ENCODE measurements around the gene TRIM69.
"Not testable (repeated sequence)": the region's sequence is repeated elsewhere in the genome, so short reads cannot be mapped to it uniquely, and the experiment has no call there.

The TRIM69 gene

DNA sequence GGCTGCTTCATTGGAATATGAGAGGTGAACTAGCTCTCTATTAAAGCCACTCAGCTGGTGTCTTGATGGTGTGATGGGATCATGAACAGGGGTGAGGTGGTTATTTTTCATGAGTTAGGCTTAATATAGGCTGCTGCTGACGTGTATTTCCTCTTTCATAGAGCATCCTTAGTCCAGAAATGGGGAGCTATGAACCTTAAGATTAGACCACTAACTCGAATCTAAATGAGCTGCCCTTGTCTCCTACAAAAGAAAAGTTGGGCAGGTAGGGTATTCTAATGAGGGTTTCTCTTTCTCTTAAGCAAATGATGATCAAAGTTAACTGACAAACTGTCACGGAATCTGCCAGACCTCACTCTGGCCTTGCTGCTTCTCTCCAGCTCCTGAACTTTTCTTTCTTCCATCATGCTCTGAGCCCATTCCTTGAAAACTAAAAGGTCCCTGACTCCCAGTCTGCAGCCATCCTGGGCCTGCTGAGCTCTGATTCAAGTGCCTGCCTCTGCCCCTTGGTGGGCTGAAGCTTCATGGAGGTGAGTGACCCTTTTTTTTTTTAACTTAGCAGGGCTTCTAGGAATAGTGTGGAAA is at the start of gene TRIM69:
Gene TRIM69, plus strand, starts transcription at position 348 of the 585 bp plus-strand sequence. Its CDS starts 177 bp downstream, at position 525.
- no peak for DNase-seq (ENCODE audit: low read depth, low spot score)

GRCh38 chr15:44689318-44689717 is 47.0 kb upstream of the TRIM69 start:
- not testable (repeated sequence) for DNase-seq (ENCODE audit: low read depth, low spot score)

- DNase-seq (ENCODE audit: low read depth, low spot score), result not testable (repeated sequence)
These were observed 46.1 kb upstream of the TRIM69 start for GRCh38 chr15:44690245-44690644.

GRCh38 chr15:44692659-44693058 is 43.7 kb upstream of the TRIM69 start:
- DNase-seq (ENCODE audit: low read depth, low spot score), result no peak

DNA sequence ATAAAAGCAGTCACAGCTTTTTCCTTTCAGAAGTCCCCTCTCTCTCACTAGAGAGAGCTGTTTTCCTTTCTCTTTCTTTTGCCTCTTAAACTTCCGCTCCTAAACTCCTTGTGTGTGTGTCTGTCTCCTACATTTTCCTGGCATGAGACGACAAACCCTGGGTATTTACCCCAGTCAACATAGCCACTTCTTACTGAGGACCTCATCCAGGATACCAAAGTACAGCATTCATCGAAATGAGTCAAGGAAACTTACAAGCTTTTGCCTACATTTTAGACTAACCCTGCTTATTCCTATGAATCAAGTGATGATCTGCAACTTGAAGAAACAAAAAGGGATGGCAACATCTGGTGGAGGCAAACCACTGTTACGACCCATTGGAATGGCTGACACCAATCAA is 41.9 kb upstream of the TRIM69 start:
- no peak for DNase-seq (ENCODE audit: low read depth, low spot score)

DNA sequence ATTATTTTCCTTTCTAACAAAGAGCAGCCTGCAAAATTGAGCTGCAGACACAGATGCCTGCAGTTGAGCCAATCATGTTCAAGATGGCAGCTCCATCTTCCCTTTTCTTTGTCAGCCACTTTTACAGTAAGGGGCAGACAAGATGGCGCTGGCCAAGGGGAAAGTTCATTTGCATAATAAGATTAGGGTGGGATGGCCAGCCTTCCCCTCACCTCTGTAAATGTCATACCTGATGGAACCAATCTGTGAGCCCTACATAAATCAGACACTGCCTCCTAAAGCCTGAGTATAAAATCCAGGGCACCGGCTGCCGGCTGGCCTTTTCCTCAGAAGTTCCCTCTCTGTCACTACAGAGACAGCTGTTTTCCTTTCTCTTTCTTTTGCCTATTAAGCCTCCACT is 41.0 kb upstream of the TRIM69 start:
- DNase-seq (ENCODE audit: low read depth, low spot score), result no peak

- DNase-seq (ENCODE audit: low read depth, low spot score), result no peak
These were observed 39.3 kb upstream of the TRIM69 start for GRCh38 chr15:44697014-44697413.

GRCh38 chr15:44698641-44699040 is 37.7 kb upstream of the TRIM69 start:
- DNase-seq (ENCODE audit: low read depth, low spot score), result no peak

DNA sequence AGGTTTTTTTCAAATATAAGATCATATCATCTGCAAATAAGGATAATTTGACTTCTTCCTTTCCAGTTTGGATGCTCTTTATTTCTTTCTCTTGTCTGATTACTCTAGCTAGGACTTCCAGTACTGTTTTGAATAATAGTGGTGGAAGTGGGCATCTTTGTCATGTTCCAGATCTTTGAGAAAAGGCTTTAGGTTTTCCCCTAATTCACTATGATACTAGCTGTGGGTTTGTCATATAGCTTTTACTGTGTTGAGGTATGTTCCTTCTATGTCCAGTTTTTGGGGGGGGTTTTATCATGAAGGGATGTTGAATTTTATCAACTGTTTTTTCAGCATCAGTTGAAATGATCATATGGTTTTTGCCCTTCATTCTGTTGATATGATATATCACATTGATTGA is 35.7 kb upstream of the TRIM69 start:
- not testable (repeated sequence) for DNase-seq (ENCODE audit: low read depth, low spot score)

- DNase-seq (ENCODE audit: low read depth, low spot score), result no peak
These were observed 30.3 kb upstream of the TRIM69 start for GRCh38 chr15:44705986-44706385.

DNA sequence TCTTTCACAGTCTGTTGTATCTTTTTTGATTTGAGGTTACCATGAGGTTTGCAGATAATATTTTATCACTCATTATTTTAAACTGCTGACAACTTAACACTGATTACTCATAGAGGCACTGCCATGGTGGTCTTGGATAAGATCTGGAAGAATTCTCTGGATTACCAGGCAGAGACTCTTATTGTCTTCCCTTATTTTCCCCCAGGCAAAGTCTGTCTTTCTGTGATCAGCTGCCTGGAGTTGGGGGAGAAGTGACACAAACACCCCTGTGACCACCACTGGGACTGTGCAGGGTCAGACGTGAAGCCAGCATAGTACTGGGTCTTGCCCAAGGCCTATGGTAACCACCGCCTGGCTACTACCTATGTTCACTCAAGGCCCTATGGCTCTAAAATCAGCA is 29.9 kb upstream of the TRIM69 start:
- DNase-seq (ENCODE audit: low read depth, low spot score), result no peak

- no peak for DNase-seq (ENCODE audit: low read depth, low spot score)
These were observed 29.2 kb upstream of the TRIM69 start for GRCh38 chr15:44706946-44707636.

GRCh38 chr15:44710236-44711095 is 25.9 kb upstream of the TRIM69 start:
- no peak for DNase-seq (ENCODE audit: low read depth, low spot score)

DNA sequence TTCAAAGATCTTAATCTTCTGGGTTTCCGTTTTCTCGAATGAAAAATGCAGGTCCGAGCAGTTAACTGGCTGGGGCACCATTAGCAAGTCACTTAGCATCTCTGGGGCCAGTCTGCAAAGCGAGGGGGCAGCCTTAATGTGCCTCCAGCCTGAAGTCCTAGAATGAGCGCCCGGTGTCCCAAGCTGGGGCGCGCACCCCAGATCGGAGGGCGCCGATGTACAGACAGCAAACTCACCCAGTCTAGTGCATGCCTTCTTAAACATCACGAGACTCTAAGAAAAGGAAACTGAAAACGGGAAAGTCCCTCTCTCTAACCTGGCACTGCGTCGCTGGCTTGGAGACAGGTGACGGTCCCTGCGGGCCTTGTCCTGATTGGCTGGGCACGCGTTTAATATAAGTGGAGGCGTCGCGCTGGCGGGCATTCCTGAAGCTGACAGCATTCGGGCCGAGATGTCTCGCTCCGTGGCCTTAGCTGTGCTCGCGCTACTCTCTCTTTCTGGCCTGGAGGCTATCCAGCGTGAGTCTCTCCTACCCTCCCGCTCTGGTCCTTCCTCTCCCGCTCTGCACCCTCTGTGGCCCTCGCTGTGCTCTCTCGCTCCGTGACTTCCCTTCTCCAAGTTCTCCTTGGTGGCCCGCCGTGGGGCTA is 25.1 kb upstream of the TRIM69 start, which contains the start of the genes B2M and PATL2:
Gene B2M, plus strand, starts transcription at position 422 of the 647 bp plus-strand sequence. Its CDS starts 30 bp downstream, at position 452.
Gene PATL2, minus strand, starts transcription at position 228 of the 647 bp plus-strand sequence. CDS start 34,833 bp downstream, outside the sequence.
- peak; percentile 87 for DNase-seq (ENCODE audit: low read depth, low spot score)

DNA sequence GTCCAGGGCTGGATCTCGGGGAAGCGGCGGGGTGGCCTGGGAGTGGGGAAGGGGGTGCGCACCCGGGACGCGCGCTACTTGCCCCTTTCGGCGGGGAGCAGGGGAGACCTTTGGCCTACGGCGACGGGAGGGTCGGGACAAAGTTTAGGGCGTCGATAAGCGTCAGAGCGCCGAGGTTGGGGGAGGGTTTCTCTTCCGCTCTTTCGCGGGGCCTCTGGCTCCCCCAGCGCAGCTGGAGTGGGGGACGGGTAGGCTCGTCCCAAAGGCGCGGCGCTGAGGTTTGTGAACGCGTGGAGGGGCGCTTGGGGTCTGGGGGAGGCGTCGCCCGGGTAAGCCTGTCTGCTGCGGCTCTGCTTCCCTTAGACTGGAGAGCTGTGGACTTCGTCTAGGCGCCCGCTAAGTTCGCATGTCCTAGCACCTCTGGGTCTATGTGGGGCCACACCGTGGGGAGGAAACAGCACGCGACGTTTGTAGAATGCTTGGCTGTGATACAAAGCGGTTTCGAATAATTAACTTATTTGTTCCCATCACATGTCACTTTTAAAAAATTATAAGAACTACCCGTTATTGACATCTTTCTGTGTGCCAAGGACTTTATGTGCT is 24.5 kb upstream of the TRIM69 start:
- DNase-seq (ENCODE audit: low read depth, low spot score), result peak; percentile 41

DNA sequence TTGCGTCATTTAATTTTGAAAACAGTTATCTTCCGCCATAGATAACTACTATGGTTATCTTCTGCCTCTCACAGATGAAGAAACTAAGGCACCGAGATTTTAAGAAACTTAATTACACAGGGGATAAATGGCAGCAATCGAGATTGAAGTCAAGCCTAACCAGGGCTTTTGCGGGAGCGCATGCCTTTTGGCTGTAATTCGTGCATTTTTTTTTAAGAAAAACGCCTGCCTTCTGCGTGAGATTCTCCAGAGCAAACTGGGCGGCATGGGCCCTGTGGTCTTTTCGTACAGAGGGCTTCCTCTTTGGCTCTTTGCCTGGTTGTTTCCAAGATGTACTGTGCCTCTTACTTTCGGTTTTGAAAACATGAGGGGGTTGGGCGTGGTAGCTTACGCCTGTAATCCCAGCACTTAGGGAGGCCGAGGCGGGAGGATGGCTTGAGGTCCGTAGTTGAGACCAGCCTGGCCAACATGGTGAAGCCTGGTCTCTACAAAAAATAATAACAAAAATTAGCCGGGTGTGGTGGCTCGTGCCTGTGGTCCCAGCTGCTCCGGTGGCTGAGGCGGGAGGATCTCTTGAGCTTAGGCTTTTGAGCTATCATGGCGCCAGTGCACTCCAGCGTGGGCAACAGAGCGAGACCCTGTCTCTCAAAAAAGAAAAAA is 23.9 kb upstream of the TRIM69 start:
- DNase-seq (ENCODE audit: low read depth, low spot score), result peak; percentile 48

DNA sequence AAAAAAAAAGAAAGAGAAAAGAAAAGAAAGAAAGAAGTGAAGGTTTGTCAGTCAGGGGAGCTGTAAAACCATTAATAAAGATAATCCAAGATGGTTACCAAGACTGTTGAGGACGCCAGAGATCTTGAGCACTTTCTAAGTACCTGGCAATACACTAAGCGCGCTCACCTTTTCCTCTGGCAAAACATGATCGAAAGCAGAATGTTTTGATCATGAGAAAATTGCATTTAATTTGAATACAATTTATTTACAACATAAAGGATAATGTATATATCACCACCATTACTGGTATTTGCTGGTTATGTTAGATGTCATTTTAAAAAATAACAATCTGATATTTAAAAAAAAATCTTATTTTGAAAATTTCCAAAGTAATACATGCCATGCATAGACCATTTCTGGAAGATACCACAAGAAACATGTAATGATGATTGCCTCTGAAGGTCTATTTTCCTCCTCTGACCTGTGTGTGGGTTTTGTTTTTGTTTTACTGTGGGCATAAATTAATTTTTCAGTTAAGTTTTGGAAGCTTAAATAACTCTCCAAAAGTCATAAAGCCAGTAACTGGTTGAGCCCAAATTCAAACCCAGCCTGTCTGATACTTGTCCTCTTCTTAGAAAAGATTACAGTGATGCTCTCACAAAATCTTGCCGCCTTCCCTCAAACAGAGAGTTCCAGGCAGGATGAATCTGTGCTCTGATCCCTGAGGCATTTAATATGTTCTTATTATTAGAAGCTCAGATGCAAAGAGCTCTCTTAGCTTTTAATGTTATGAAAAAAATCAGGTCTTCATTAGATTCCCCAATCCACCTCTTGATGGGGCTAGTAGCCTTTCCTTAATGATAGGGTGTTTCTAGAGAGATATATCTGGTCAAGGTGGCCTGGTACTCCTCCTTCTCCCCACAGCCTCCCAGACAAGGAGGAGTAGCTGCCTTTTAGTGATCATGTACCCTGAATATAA is 23.0 kb upstream of the TRIM69 start:
- DNase-seq (ENCODE audit: low read depth, low spot score), result no peak

DNA sequence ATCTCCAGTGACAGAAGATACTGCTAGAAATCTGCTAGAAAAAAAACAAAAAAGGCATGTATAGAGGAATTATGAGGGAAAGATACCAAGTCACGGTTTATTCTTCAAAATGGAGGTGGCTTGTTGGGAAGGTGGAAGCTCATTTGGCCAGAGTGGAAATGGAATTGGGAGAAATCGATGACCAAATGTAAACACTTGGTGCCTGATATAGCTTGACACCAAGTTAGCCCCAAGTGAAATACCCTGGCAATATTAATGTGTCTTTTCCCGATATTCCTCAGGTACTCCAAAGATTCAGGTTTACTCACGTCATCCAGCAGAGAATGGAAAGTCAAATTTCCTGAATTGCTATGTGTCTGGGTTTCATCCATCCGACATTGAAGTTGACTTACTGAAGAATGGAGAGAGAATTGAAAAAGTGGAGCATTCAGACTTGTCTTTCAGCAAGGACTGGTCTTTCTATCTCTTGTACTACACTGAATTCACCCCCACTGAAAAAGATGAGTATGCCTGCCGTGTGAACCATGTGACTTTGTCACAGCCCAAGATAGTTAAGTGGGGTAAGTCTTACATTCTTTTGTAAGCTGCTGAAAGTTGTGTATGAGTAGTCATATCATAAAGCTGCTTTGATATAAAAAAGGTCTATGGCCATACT is 21.1 kb upstream of the TRIM69 start:
- DNase-seq (ENCODE audit: low read depth, low spot score), result no peak

GRCh38 chr15:44715797-44716334 is 20.5 kb upstream of the TRIM69 start:
- DNase-seq (ENCODE audit: low read depth, low spot score), result no peak

Data from activated naive CD8-positive, alpha-beta T cell treated with anti-CD3 and anti-CD28 coated beads, Interleukin-2, amount 50 U/mL, for 16 hours (primary cell).